Naive thymus-derived CD8-positive, alpha-beta T cell (primary cell): ENCODE results near the gene IQCE. TPM values are rescaled to one million over a fixed set of nuclear protein-coding genes. Genes with fewer than 3 reads are reported as not detected.

Source experiments
- ATAC-seq, 2 donors: fragments of 150-1000 bp; cut with Tn5 transposase in 1 of 2; sonication (Bioruptor Pico), chemical (Tn5 transposase) in 1 of 2; 1 replicate in 1 of 2; 2 replicates in 1 of 2; pipeline ENCODE4 v1.10.0; 2021; ENCODE audit warnings: mild to moderate bottlenecking in 2 of 2, moderate library complexity in 2 of 2
- POLR2A ChIA-PET: fragments of 350-600 bp; sonication (Branson Sonifier 250); formaldehyde crosslinking; loops from one replicate; lab custom pipeline; 2021; ENCODE audit warnings: antibody characterized with exemption; lab: Charles Lee
- DNase-seq, 10 donors: peaks; one replicate each; pipeline versions ENCODE4 v3.0.0 to v3.0.0-alpha.2; 2020 to 2022
- H3K27ac Mint-ChIP-seq, 10 donors: one replicate each; pipeline ENCODE4 v1.8.0; 2020 to 2022; ENCODE audit warnings: mild to moderate bottlenecking in 10 of 10, mixed read lengths in 10 of 10, moderate library complexity in 4 of 10, inconsistent platforms in 1 of 10
- H3K27me3 Mint-ChIP-seq, 5 donors: one replicate each; pipeline ENCODE4 v1.8.0; 2021 to 2022; ENCODE audit warnings: mixed read lengths in 5 of 5
- H3K36me3 Mint-ChIP-seq, 3 donors: one replicate each; pipeline ENCODE4 v1.8.0; 2020 to 2022; ENCODE audit warnings: mixed read lengths in 3 of 3, mild to moderate bottlenecking in 2 of 3, inconsistent platforms in 1 of 3
- H3K4me1 Mint-ChIP-seq, 4 donors: one replicate each; pipeline ENCODE4 v1.8.0; 2021 to 2022; ENCODE audit warnings: mixed read lengths in 4 of 4
- H3K4me3 Mint-ChIP-seq, 10 donors: one replicate each; pipeline ENCODE4 v1.8.0; 2020 to 2022; ENCODE audit warnings: mild to moderate bottlenecking in 10 of 10, mixed read lengths in 10 of 10, moderate library complexity in 6 of 10, inconsistent platforms in 1 of 10
- H3K9me3 Mint-ChIP-seq, 9 donors: one replicate each; pipeline ENCODE4 v1.8.0; 2020 to 2022; ENCODE audit warnings: mixed read lengths in 9 of 9, mild to moderate bottlenecking in 3 of 9, inconsistent platforms in 1 of 9, moderate library complexity in 1 of 9
- polyA plus RNA-seq, 3 donors: library from polyadenylated mRNA; unstranded; fragments of 300-500 nt; fragmentation: Illumina TruSeq; gene quantifications; one replicate each; pipeline ENCODE4 v1.2.3, GENCODE V29; 2021
- total RNA-seq, 8 experiments: library from RNA in 2 of 8; stranded (reverse) in 2 of 8; gene quantifications; one replicate each; pipeline ENCODE4 v1.2.3 and lab custom pipeline; 2021 to 2026

Gene IQCE
- total and polyA plus RNA-seq, 5 experiments from 2014 or later, result 0.77 to 8.9 (median 2.2) TPM

GRCh38 chr7:2650451-2650850 is 91.7 kb downstream of the IQCE start:
- POLR2A ChIA-PET, result no interaction called here

GRCh38 chr7:2651336-2651735 is 92.6 kb downstream of the IQCE start:
- no peaks in the 10 kb centered on the region for H3K9me3 Mint-ChIP-seq
- H3K27ac Mint-ChIP-seq, result no peak overlapping the region
- DNase-seq, result peak in 1 of 10 donors; percentile 50
- ATAC-seq, result no peak
- POLR2A ChIA-PET, result no interaction called here
- peaks cover 0 to 6% (median 2%) of the 10 kb centered on the region in 3 donors for H3K36me3 Mint-ChIP-seq
- H3K4me1 Mint-ChIP-seq, result peaks cover 0 to 2% (median under 1%) of the 10 kb centered on the region in 4 donors
- no peak overlapping the region for H3K4me3 Mint-ChIP-seq
- no peaks in the 10 kb centered on the region for H3K27me3 Mint-ChIP-seq

More at GRCh38 chr7:2650451-2650850, 91.7 kb downstream of the IQCE start:
- no peaks in the 10 kb centered on the region for H3K9me3 Mint-ChIP-seq
- H3K4me3 Mint-ChIP-seq, result no peak overlapping the region
- peaks cover 0 to 6% (median 2%) of the 10 kb centered on the region in 3 donors for H3K36me3 Mint-ChIP-seq
- ATAC-seq (no peak), DNase-seq (no peak)
- peaks cover 3 to 9% (median 6%) of the 10 kb centered on the region in 4 donors for H3K4me1 Mint-ChIP-seq
- peak overlapping the region in 2 of 10 donors; percentile 11 to 32 for H3K27ac Mint-ChIP-seq
- H3K27me3 Mint-ChIP-seq, result no peaks in the 10 kb centered on the region

- peaks cover 0 to 1% (median 0%) of the 10 kb centered on the region in 4 donors for H3K4me1 Mint-ChIP-seq
- ATAC-seq (no peak), DNase-seq (peak in 1 of 10 donors; percentile 54)
- no peaks in the 10 kb centered on the region for H3K27me3 Mint-ChIP-seq
- no peak overlapping the region for H3K27ac Mint-ChIP-seq
- no peak overlapping the region for H3K4me3 Mint-ChIP-seq
- no peaks in the 10 kb centered on the region for H3K9me3 Mint-ChIP-seq
- peaks cover 0 to 7% (median 2%) of the 10 kb centered on the region in 3 donors for H3K36me3 Mint-ChIP-seq
- POLR2A ChIA-PET, result no interaction called here
Observed at GRCh38 chr7:2651847-2652735, 93.3 kb downstream of the IQCE start.

- DNase-seq (peak in 1 of 10 donors; percentile 34), ATAC-seq (no peak)
- POLR2A ChIA-PET, result no interaction called here
- no peak overlapping the region for H3K27ac Mint-ChIP-seq
- peaks cover 0 to 4% (median 0%) of the 10 kb centered on the region in 4 donors for H3K4me1 Mint-ChIP-seq
- no peaks in the 10 kb centered on the region for H3K27me3 Mint-ChIP-seq
- H3K4me3 Mint-ChIP-seq, result no peak overlapping the region
- H3K9me3 Mint-ChIP-seq, result no peaks in the 10 kb centered on the region
- H3K36me3 Mint-ChIP-seq, result peaks cover 0 to 10% (median 2%) of the 10 kb centered on the region in 3 donors
Observed at GRCh38 chr7:2652736-2653060, 93.9 kb downstream of the IQCE start.

DNA sequence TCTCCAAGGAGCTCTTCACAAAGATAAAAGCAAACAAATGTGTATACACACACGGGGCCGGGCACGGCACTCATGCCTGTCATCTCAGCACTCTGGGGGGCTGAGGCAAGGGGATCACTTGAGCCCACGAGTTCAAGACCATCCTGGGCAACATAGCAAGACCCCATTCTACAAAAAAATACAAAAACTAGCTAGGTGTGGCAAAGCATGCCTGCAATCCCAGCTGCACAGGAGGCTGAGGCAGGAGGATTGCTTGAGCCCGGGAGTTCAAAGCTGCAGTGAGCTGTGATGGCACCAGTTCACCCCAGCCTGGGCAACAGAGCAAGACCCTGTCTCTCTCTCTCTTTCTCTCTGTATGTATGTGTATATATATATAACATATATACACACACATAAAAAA is 95.3 kb downstream of the IQCE start:
- H3K27me3 Mint-ChIP-seq, result no peaks in the 10 kb centered on the region
- POLR2A ChIA-PET, result no interaction called here
- peaks cover 0 to 10% (median 2%) of the 10 kb centered on the region in 3 donors for H3K36me3 Mint-ChIP-seq
- ATAC-seq (no peak), DNase-seq (no peak)
- no peak overlapping the region for H3K27ac Mint-ChIP-seq
- no peak overlapping the region for H3K4me3 Mint-ChIP-seq
- H3K9me3 Mint-ChIP-seq, result no peaks in the 10 kb centered on the region
- H3K4me1 Mint-ChIP-seq, result peaks cover 0 to 4% (median 0%) of the 10 kb centered on the region in 4 donors

GRCh38 chr7:2655870-2656614 is 97.3 kb downstream of the IQCE start:
- Mint-ChIP-seq H3K27me3 (no peaks in the 10 kb centered on the region), H3K27ac (no peak overlapping the region), H3K9me3 (no peaks in the 10 kb centered on the region), H3K4me1 (peaks cover 0 to 4% (median 0%) of the 10 kb centered on the region in 4 donors), H3K4me3 (no peak overlapping the region), H3K36me3 (peaks cover 0 to 7% (median 0%) of the 10 kb centered on the region in 3 donors)
- no peak for ATAC-seq
- peak in 1 of 10 donors; percentile 32 for DNase-seq
- POLR2A ChIA-PET, result no interaction called here

DNA sequence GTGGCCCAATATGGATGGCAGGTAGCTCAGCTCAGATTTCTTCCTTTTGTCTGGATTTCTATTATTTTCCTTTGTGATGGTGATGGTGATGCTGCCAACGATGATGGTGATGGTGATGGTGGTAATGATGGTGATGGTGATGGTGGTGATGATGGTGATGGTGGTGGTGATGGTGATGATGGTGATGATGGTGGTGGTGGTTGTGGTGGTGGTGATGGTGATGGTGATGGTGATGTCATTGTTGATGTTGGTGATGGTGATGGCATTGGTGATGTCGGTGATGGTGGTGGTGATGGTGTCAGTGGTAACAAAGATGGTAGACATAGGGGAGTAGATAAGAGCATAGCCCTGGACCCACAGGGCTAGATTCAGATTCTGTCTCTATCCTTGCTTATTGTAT is 98.4 kb downstream of the IQCE start:
- Mint-ChIP-seq H3K36me3 (peaks cover 0 to 7% (median 0%) of the 10 kb centered on the region in 3 donors), H3K4me1 (peaks cover 0 to 4% (median under 1%) of the 10 kb centered on the region in 4 donors), H3K4me3 (no peak overlapping the region), H3K27me3 (no peaks in the 10 kb centered on the region), H3K27ac (peak overlapping the region in 1 of 10 donors; percentile 81), H3K9me3 (no peaks in the 10 kb centered on the region)
- no peak for ATAC-seq
- peak in 1 of 10 donors; percentile 1 for DNase-seq
- POLR2A ChIA-PET, result no interaction called here

GRCh38 chr7:2657920-2658671 is 99.3 kb downstream of the IQCE start:
- Mint-ChIP-seq H3K4me3 (no peak overlapping the region), H3K9me3 (no peaks in the 10 kb centered on the region), H3K27me3 (no peaks in the 10 kb centered on the region), H3K27ac (no peak overlapping the region), H3K4me1 (peaks cover 0 to 4% (median under 1%) of the 10 kb centered on the region in 4 donors), H3K36me3 (peaks cover 0 to 11% (median 0%) of the 10 kb centered on the region in 3 donors)
- DNase-seq (peak in 1 of 10 donors; percentile 45), ATAC-seq (no peak)
- POLR2A ChIA-PET, result no interaction called here

DNA sequence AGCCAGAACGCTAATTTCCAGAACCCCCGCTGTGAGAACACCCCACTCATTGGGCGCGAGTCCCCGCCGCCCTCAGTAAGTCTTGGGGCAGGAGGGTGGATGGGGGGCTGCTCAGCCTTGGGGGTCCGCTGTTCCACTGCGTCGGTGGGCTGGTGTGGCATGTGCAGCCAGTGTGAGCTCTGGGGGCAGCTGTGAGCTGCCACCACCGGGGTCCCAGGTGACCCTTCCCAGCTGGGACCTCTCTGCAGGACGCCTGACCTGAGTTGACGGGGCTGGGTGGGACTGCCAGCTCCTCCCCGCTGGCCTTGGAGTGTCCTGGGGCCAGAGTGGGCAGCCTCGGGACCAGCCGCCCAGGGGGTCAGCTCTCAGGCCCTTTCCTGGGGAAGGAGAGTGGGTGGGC is 100.2 kb downstream of the IQCE start:
- H3K4me1 Mint-ChIP-seq, result peaks cover 0 to 4% (median under 1%) of the 10 kb centered on the region in 4 donors
- POLR2A ChIA-PET, result no interaction called here
- H3K27me3 Mint-ChIP-seq, result no peaks in the 10 kb centered on the region
- H3K27ac Mint-ChIP-seq, result no peak overlapping the region
- ATAC-seq (no peak), DNase-seq (peak in 1 of 10 donors; percentile 57)
- peaks cover 0 to 11% (median 0%) of the 10 kb centered on the region in 3 donors for H3K36me3 Mint-ChIP-seq
- H3K4me3 Mint-ChIP-seq, result no peak overlapping the region
- no peaks in the 10 kb centered on the region for H3K9me3 Mint-ChIP-seq

DNA sequence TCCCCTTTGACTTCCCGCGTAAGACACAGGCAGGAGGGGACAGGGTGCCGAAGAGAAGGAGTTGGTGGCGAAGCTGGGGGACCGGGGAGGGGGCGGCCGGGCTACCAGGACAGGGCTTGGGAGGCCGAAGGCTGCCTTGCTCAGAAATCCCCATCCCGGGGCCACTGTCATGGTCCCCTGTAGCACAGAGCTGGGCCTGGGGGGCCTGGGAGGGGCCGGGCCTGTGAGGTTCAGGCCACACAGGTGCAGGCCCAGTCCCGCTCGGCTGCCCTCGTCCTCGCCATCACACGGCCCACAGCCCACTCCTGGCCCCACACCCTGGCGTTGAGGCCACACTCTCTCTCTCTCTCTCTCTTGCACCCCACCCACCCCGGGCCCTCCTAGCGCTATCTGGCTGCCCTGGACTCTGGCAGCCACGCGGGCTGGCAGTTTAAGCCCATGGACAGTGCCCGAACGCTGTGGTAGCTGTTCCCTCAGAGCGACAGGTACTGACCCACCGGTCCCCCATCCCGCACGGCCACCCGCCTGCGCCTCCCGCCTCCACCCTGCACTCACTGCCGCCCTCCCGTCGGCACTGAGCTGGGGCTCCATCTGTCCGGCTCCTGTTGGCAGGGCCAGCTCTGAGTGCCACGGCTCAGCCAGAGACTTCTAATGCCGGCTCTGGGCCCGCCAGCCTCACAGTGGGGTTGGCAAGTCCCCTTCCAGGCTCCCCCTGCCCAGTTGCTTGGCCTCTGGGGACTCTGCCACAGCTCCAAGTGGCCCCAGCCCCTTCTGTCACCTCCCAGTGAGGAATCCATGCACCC is 101.0 kb downstream of the IQCE start:
- Mint-ChIP-seq H3K4me3 (no peak overlapping the region), H3K27me3 (no peaks in the 10 kb centered on the region), H3K36me3 (peaks cover 0 to 11% (median 0%) of the 10 kb centered on the region in 3 donors), H3K27ac (no peak overlapping the region), H3K9me3 (no peaks in the 10 kb centered on the region), H3K4me1 (peaks cover 0 to 4% (median under 1%) of the 10 kb centered on the region in 4 donors)
- POLR2A ChIA-PET, result no interaction called here
- no peak for ATAC-seq
- peak in 1 of 10 donors; percentile 57 for DNase-seq

GRCh38 chr7:2660359-2661095 is 101.7 kb downstream of the IQCE start:
- Mint-ChIP-seq H3K27ac (no peak overlapping the region), H3K36me3 (peaks cover 0 to 11% (median 0%) of the 10 kb centered on the region in 3 donors), H3K27me3 (no peaks in the 10 kb centered on the region), H3K4me3 (no peak overlapping the region), H3K4me1 (peaks cover 0 to 4% (median 2%) of the 10 kb centered on the region in 4 donors), H3K9me3 (no peaks in the 10 kb centered on the region)
- ATAC-seq (no peak), DNase-seq (peak in 1 of 10 donors; percentile 60)
- POLR2A ChIA-PET, result no interaction called here
